Sigmoid colon (tissue), 4 donors: Measurements from ENCODE around the gene PRKCA.

Source experiments
- CTCF ChIP-seq, 4 experiments: fragments of 450-650 bp in 3 of 4; fragments of 200-600 bp in 1 of 4; IDR thresholded peaks; one replicate each; pipeline ENCODE4 v1.5.1; 2016 to 2019; ENCODE audit warnings: antibody characterized with exemption in 4 of 4, mild to moderate bottlenecking in 3 of 4, moderate library complexity in 2 of 4
- EP300 ChIP-seq, 4 donors: sonication (generic); formaldehyde crosslinking; IDR thresholded peaks; one replicate each; pipeline ENCODE4 v1.6.1; 2017; ENCODE audit warnings: antibody characterized with exemption in 4 of 4
- POLR2A ChIP-seq, 2 donors: fragments of 450-650 bp; IDR thresholded peaks; one replicate each; pipeline ENCODE4 v1.6.1; 2016; ENCODE audit warnings: antibody characterized with exemption in 2 of 2, mild to moderate bottlenecking in 2 of 2, moderate library complexity in 2 of 2
- POLR2AphosphoS5 ChIP-seq, 4 donors: sonication (generic); formaldehyde crosslinking; IDR thresholded peaks; one replicate each; pipeline ENCODE4 v1.6.1; 2017; ENCODE audit warnings: antibody characterized with exemption in 4 of 4

GRCh38 chr17:66515974-66516373, 213.6 kb downstream of the PRKCA start:
- no peak for TF ChIP-seq POLR2AphosphoS5 (IDR thresholded peaks at IDR 0.05)
- TF ChIP-seq CTCF (IDR thresholded peaks at IDR 0.05): no peak
- no peak for TF ChIP-seq POLR2A (IDR thresholded peaks at IDR 0.05)
- TF ChIP-seq EP300 (IDR thresholded peaks at IDR 0.05): no peak
